ENCODE results near the gene ZNHIT1.
A peak's percentile ranks its signal among the peaks of the same experiment; 100 is the strongest.

ZNHIT1 gene

GRCh38 chr7:101220295-101220694, 2.3 kb downstream of the ZNHIT1 start:
- no peak for DNase-seq

- no peak for DNase-seq
Observed at GRCh38 chr7:101222275-101222830, 4.4 kb downstream of the ZNHIT1 start.

DNA sequence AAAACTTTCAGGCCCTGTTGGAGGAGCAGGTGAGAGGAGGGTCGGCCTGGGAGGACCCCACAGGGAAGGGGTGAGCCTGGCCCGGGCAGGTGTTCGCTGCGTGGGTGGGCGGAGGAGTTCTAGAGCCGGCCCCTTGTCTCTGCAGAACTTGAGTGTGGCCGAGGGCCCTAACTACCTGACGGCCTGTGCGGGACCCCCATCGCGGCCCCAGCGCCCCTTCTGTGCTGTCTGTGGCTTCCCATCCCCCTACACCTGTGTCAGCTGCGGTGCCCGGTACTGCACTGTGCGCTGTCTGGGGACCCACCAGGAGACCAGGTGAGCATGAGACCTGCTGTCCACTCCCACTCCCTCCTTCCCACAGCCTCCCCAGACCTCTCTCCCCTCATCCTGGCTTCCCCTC, 5.6 kb downstream of the ZNHIT1 start:
- DNase-seq: no peak

DNA sequence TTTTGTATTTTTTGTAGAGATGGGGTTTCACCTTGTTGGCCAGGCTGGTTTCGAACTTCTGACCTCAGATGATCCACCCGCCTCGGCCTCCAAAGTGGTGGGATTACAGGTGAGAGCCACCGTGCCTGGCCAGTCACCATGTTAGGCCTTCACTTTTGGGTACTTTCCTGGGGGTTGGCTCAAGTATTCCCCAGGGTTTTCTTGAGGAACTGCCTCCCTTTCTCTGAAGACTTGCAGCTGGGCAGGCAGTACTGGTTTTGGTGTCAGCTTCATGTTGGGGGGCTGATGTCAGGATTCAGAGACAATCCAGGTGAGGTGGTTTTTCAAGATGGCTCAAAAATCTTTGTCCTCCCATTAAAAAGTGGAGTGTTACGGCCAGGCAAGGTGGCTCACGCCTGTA, 7.7 kb downstream of the ZNHIT1 start:
- no peak for DNase-seq

- no peak for DNase-seq
Observed at GRCh38 chr7:101226721-101227120, 8.8 kb downstream of the ZNHIT1 start.

DNA sequence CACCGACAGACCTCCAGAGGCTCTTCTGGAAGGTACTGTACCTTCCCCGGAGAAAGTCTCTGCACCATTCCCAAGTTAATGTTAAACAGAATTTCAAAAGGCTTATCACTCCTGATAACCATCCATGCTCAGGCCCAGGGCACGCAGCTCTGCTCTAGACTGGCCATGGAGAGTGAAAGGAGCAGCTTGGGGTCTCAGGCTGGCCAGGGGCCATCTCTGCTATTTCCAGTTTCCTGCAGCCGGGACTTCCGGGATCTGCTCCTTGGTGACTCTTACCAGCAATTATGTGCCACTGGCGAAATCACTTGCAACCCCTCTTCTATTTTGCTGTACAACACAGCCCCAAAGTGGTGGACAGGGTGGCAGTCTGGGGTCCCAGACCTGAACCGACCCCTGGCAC, 13.7 kb downstream of the ZNHIT1 start:
- DNase-seq: no peak

- peak; percentile 34 for DNase-seq
Observed at GRCh38 chr7:101232141-101232850, 14.3 kb downstream of the ZNHIT1 start.

GRCh38 chr7:101233907-101234547, 16.1 kb downstream of the ZNHIT1 start:
- no peak for DNase-seq

DNA sequence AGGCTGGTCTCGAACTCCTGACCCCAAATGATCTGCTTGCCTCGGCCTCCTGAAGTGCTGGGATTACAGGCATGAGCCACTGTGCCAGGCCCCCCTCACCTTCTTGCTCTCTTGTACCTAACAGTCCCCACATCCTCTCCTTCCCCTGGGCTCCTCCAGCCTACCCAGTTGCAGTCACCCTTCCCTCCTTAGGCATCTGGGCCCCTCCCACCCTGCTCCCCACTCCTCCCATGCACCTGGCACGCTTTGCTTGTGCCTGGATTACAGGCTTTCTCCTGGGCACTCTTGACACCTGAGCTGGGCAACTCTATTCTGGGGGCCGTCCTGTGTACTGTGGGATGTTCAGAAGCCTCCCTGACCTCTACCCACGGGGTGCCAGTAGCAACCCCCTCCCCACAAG, 16.7 kb downstream of the ZNHIT1 start:
- DNase-seq: no peak

DNA sequence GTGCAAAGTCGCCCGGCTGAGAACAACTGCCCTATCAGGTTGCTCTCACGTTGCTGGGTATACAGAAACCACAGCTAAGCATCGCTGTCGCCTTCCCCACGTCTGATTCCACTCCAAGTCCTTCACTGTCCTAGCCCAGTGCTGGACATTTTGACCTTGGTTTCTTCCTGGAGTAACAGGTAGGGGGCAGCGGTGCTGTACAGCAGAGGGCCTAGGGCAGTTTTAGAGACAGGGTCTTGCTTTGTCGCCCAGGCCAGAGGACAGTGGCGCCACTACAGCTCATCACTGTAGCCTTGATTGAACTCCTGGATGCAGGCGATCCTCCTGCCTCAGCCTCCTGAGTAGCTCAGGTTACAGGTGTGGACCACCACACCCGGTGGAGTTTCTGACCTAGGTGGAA, 17.1 kb downstream of the ZNHIT1 start:
- no peak for DNase-seq

DNA sequence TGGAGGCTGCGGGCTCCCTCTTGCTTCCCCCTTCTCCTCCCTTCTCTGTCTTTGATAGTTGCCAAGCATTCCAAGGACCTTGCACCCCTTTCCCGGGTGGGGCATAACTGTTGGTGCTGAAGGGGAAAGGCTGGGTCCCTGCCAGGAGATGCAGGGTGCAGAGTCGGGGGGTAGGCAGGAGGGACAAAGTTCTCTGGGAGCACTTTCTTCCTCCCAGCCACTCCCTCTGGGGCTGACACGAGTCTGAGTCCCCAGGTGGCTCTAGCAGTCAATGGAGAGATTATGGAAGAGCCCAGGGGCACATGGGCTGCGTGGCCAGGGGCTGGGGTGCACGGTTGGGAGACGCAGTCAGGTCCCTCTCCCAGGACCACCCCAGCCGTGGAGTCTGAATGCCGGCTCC, 17.6 kb downstream of the ZNHIT1 start:
- no peak for DNase-seq

DNA sequence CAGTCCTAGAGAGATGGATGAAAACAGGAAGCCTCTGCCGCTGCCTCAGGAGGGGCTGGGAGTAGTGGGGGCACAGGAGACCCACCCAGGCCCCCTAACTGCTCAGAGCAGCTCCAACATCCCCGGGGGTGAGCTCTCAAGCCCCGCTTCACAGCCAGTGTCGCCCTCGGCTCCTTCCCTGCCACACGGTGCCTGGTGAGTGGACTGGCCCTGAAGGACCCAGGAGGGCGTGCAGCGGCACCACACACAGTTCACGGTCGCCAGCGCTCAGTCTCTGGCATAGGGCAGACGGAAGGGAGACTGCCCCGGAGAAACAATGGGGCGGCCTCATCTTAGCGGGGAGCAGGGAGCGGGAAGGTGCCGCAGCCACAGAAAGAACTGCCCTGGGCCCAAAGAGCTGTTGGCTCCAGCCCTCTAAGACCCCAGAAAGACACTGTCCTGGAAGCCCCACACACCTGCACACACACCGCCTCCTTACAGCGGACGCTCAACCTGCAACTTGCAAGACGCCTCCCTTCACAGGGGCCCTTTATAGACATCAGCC, 18.4 kb downstream of the ZNHIT1 start:
- DNase-seq: no peak

DNA sequence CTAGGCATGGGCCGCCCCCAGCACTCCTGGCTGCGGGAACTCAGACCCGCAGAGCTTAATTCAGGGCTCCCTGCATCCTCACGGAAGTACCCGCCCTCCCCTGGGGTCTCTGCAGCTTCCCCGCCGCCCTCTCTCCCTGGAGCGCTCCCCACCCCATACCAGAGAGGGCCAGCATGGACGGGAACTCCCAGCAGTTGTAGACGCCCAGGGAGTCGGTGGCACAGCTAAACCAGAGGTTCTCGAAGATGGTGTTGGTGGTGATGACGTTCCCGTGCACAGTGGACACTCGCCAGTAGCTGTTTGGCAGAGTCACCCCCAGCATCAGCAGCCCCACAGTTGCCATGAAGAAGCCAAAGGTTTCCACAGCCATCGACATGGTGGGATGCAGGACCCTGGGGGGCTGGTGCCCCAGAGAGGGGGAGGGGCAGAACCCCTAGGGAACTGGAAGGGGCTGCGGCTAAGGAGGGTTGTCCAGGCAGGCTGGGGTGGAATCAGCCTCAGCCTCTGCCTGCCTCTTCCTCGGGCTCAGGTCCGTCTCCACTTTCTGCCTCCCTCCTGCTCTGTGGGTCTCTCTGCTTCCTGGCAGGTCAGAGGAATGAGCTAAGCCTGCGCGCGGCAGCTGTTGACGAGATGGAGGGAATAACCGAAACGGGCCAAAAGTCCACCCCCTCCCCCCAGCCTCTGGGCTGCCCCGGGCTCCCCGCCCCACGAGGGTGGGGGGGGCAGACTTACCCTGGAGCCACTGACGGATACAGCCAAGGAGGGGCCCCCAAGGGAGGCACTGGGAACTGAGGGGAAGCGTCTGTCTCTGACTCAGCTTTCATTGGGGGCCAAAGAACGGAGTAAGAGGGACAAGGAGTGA, 19.5 kb downstream of the ZNHIT1 start, which contains the start of gene CLDN15:
CLDN15 (minus strand) TSS at position 597 of the 862 bp plus-strand sequence; CDS start at position 376, 221 bp downstream.
- no peak for DNase-seq

GRCh38 chr7:101238226-101239182, 20.5 kb downstream of the ZNHIT1 start:
- DNase-seq: no peak

DNA sequence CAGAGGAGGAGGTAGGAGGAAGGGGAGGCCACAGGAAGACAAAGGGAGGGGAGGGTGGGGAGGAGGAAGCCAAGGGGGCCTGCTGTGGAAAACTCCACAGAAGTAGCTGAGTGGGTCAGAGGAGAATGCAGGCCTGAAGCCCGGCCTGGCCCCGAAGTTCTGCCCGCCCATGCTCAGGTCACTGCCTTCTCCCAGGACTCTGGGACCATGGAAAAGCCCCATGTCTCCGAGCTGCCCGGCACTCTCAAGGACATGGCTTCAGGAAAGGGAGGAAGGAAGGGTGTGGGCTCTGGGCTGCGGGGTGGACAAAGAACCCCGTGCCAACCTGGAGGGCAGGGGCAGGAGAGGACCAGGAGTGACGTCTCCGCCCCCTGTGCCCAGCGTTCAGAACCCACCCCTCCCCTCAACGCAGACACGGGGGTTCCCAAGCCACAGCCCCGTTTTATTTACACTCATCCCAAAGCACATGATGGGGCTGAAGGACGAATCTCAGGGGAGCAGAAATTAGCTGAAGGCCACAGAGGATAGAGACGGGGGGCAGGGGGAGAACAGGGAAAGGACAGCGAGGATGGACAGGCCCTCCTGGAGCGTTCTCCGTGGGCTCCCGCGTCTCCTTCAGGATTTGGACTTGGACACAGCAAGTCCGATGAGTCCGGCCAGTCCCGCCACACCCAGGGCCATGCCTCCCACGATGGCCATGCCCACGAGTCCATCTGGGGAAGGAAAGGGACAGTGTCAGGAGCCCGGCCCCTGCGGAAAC, 21.4 kb downstream of the ZNHIT1 start:
- DNase-seq: no peak

- no peak for DNase-seq
Observed at GRCh38 chr7:101239951-101240220, 21.9 kb downstream of the ZNHIT1 start.

- no peak for DNase-seq
Observed at GRCh38 chr7:101240226-101241014, 22.5 kb downstream of the ZNHIT1 start.

DNA sequence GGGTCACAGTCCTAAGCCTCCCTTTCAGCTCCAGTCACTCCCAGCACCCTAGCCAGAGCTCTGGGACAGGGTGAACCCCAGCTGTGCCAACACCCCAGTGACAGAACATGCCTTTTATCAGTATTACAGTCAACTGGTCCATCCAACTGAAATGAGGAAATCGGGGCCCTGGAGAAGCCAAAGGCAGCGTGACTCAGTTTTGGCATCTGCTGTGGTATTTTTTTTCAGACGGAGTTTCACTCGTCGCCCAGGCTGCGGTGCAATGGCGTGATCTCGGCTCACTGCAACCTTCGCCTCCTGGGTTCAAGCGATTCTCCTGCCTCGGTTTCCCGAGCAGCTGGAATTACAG, 23.0 kb downstream of the ZNHIT1 start:
- DNase-seq: no peak

- no peak for DNase-seq
Observed at GRCh38 chr7:101241443-101242349, 23.7 kb downstream of the ZNHIT1 start.

All from eye (tissue), 1 donor.